Panc1 (cell line): Measurements from ENCODE around the gene HPS6. TPM values are rescaled to one million over a fixed set of nuclear protein-coding genes. Genes with fewer than 3 reads are reported as not detected.

ENCODE experiments used
- ATAC-seq: fragments of 200-7000 bp; cut with Tn5 transposase; 2 replicates; pipeline ENCODE4 v1.9.1; 2020; ENCODE audit warnings: mild to moderate bottlenecking, moderate library complexity
- BruUV-seq: library from RNA; stranded (reverse); fragments of 400-500 nt; replicated peaks from 2 replicates; lab custom pipeline; 2021; lab: Mats Ljungman, UMichigan
- CTCF ChIA-PET: fragments of 300-600 bp; sonication (Branson Sonifier 250); formaldehyde crosslinking; loops from one replicate; lab custom pipeline; 2022; ENCODE audit warnings: antibody characterized with exemption; lab: Charles Lee
- POLR2A ChIA-PET: fragments of 300-600 bp; sonication (Branson Sonifier 250); formaldehyde crosslinking; loops from one replicate; lab custom pipeline; 2022; ENCODE audit warnings: antibody characterized with exemption; lab: Charles Lee
- DNase-seq: peaks from one replicate; pipeline ENCODE4 v3.0.0-alpha.2; 2010; ENCODE audit warnings: low read depth, low spot score
- H3K27ac ChIP-seq: 2 replicates; pipeline ENCODE4 v1.5.1; 2011; ENCODE audit warnings: mild to moderate bottlenecking, low read length, inconsistent platforms
- H3K27me3 ChIP-seq: fragments of 200-500 bp; sonication (Bioruptor generic); 2 replicates; pipeline ENCODE4 v1.6.0; 2014; ENCODE audit warnings: low read length, inconsistent platforms; ENCODE audit not compliant: control insufficient read depth, insufficient read depth
- H3K36me3 ChIP-seq: fragments of 200-500 bp; sonication (Bioruptor generic); 2 replicates; pipeline ENCODE4 v1.5.1; 2014; ENCODE audit warnings: inconsistent platforms, mild to moderate bottlenecking, low read length, moderate library complexity; ENCODE audit not compliant: control insufficient read depth, insufficient read depth
- H3K4me1 ChIP-seq: 2 replicates; pipeline ENCODE4 v1.5.1; 2011; ENCODE audit warnings: inconsistent platforms, mild to moderate bottlenecking, low read length, moderate library complexity; ENCODE audit not compliant: control insufficient read depth, insufficient read depth
- H3K4me3 ChIP-seq, 2 experiments: 2 replicates each; pipeline ENCODE4 v1.5.1; 2011 to 2012; ENCODE audit warnings: low read depth in 2 of 2, low read length in 2 of 2, mild to moderate bottlenecking in 2 of 2, inconsistent platforms in 1 of 2, moderate library complexity in 1 of 2
- H3K9me3 ChIP-seq: fragments of 200-500 bp; sonication (Bioruptor generic); 2 replicates; pipeline ENCODE4 v1.5.1; 2014; ENCODE audit warnings: low read depth, mild to moderate bottlenecking, inconsistent platforms, low read length, moderate library complexity; ENCODE audit not compliant: control insufficient read depth, insufficient read depth
- POLR2AphosphoS5 ChIP-seq: IDR thresholded peaks from 2 replicates; pipeline ENCODE4 v1.6.1; 2012; ENCODE audit warnings: mild to moderate bottlenecking, low read depth, low read length, moderate library complexity
- SIN3A ChIP-seq: IDR thresholded peaks from 2 replicates; pipeline ENCODE4 v1.6.1; 2012; ENCODE audit warnings: low read depth, mild to moderate bottlenecking, low read length, moderate library complexity, borderline replicate concordance; ENCODE audit not compliant: insufficient read depth
- TCF7L2 ChIP-seq: IDR thresholded peaks from 2 replicates; pipeline ENCODE4 v1.6.1; 2011; ENCODE audit warnings: mild to moderate bottlenecking, low read depth, low read length, inconsistent platforms
- in situ Hi-C: cut with HindIII; loops from 2 replicates; pipeline ENCODE4 v1.10.0; 2016; ENCODE audit warnings: low sequenced_read_pairs, low pct_unique_long_range_greater_than_20kb
- intact Hi-C: fragments of 100-400 bp; cut with micrococcal nuclease; formaldehyde crosslinking; loops from one replicate; pipeline ENCODE4 v1.10.0; 2022; ENCODE audit not compliant: unreplicated experiment
- total RNA-seq: library from RNA; stranded (reverse); gene quantifications from one replicate; pipeline ENCODE4 v1.2.1, GENCODE V29; 2021; ENCODE audit not compliant: unreplicated experiment
- TF ChIP-seq, protein P1 (sequence below): fragments of 450-650 bp; IDR thresholded peaks from 2 replicates; pipeline ENCODE4 v1.5.1; 2017; ENCODE audit warnings: mild to moderate bottlenecking
- TF ChIP-seq, protein P2 (sequence below), 2 experiments: IDR thresholded peaks; 2 replicates each; pipeline ENCODE4 v1.6.1; 2011 to 2012; ENCODE audit warnings: low read depth in 2 of 2, control low read depth in 1 of 2, low read length in 1 of 2, mild to moderate bottlenecking in 1 of 2, moderate library complexity in 1 of 2; ENCODE audit not compliant: insufficient read depth in 1 of 2

The HPS6 gene
- total RNA-seq, 1 experiment from 2014 or later, result 34.5 TPM

GRCh38 chr10:102068216-102068615, 3.1 kb downstream of the HPS6 start:
- DNase-seq, result no peak
- ChIA-PET POLR2A (no interaction called here), CTCF (interaction anchor here (0.6 kb wide), 1 partner anchor 30 kb away, joined by 3 read pairs; no protein-coding TSS in a partner anchor)
- TF ChIP-seq POLR2AphosphoS5 (no peak), TCF7L2 (no peak), SIN3A (no peak)
- TF ChIP-seq, protein P1, sequence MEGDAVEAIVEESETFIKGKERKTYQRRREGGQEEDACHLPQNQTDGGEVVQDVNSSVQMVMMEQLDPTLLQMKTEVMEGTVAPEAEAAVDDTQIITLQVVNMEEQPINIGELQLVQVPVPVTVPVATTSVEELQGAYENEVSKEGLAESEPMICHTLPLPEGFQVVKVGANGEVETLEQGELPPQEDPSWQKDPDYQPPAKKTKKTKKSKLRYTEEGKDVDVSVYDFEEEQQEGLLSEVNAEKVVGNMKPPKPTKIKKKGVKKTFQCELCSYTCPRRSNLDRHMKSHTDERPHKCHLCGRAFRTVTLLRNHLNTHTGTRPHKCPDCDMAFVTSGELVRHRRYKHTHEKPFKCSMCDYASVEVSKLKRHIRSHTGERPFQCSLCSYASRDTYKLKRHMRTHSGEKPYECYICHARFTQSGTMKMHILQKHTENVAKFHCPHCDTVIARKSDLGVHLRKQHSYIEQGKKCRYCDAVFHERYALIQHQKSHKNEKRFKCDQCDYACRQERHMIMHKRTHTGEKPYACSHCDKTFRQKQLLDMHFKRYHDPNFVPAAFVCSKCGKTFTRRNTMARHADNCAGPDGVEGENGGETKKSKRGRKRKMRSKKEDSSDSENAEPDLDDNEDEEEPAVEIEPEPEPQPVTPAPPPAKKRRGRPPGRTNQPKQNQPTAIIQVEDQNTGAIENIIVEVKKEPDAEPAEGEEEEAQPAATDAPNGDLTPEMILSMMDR, result no peak
- TF ChIP-seq, protein P2, sequence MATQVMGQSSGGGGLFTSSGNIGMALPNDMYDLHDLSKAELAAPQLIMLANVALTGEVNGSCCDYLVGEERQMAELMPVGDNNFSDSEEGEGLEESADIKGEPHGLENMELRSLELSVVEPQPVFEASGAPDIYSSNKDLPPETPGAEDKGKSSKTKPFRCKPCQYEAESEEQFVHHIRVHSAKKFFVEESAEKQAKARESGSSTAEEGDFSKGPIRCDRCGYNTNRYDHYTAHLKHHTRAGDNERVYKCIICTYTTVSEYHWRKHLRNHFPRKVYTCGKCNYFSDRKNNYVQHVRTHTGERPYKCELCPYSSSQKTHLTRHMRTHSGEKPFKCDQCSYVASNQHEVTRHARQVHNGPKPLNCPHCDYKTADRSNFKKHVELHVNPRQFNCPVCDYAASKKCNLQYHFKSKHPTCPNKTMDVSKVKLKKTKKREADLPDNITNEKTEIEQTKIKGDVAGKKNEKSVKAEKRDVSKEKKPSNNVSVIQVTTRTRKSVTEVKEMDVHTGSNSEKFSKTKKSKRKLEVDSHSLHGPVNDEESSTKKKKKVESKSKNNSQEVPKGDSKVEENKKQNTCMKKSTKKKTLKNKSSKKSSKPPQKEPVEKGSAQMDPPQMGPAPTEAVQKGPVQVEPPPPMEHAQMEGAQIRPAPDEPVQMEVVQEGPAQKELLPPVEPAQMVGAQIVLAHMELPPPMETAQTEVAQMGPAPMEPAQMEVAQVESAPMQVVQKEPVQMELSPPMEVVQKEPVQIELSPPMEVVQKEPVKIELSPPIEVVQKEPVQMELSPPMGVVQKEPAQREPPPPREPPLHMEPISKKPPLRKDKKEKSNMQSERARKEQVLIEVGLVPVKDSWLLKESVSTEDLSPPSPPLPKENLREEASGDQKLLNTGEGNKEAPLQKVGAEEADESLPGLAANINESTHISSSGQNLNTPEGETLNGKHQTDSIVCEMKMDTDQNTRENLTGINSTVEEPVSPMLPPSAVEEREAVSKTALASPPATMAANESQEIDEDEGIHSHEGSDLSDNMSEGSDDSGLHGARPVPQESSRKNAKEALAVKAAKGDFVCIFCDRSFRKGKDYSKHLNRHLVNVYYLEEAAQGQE (IDR thresholded peaks at IDR 0.05; ENCODE audit: insufficient read depth in 1 of 2, low read depth in 2 of 2, low read length in 1 of 2), result no peak
- H3K9me3 ChIP-seq, result no peaks in the 10 kb centered on the region
- ATAC-seq, result no peak
- in situ Hi-C loops (no loop called here), intact Hi-C loops (no loop called here)
- no peaks in the 10 kb centered on the region for H3K36me3 ChIP-seq
- H3K4me3 ChIP-seq, result no peak overlapping the region
- peaks cover 20% of the 10 kb centered on the region for H3K4me1 ChIP-seq
- no peak overlapping the region for H3K27ac ChIP-seq
- no peaks in the 10 kb centered on the region for H3K27me3 ChIP-seq
- BruUV-seq, result no TSS peak

DNA sequence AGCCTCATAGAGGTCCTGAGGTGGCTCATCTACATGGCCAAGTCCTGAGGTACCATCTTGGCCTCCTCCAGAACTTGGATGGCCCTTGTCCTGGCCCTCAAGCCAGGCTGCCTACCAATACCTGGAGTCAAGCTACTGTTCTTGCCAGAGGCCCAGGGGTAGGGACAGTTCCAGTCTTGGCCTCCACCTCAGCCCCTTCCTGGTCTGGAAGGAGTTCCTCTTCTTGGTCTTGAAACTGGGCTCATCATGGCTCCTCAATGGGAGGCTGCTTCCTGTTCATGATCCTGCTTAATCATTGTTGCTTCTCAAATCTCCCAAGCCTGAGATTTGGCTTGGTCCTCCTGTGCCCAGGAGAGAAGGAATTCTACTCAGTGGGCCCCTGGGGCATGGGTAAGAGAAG, 3.9 kb downstream of the HPS6 start:
- in situ Hi-C loops, result no loop called here
- TF ChIP-seq POLR2AphosphoS5, result no peak
- TF ChIP-seq, protein P2 (IDR thresholded peaks at IDR 0.05; ENCODE audit: insufficient read depth in 1 of 2, low read depth in 2 of 2, low read length in 1 of 2), result no peak
- no peak for TF ChIP-seq TCF7L2
- TF ChIP-seq, protein P1, result no peak
- no peak for TF ChIP-seq SIN3A
- Histone ChIP-seq H3K4me1 (peaks cover 20% of the 10 kb centered on the region), H3K36me3 (no peaks in the 10 kb centered on the region), H3K4me3 (no peak overlapping the region), H3K27me3 (no peaks in the 10 kb centered on the region), H3K9me3 (no peaks in the 10 kb centered on the region), H3K27ac (no peak overlapping the region)
- ATAC-seq (no peak), DNase-seq (no peak)
- ChIA-PET CTCF (no interaction called here), POLR2A (no interaction called here)
- intact Hi-C loops, result no loop called here
- no TSS peak for BruUV-seq
